Head of caudate nucleus (tissue), 42 donors: Measurements from ENCODE around the gene KCTD17.

Experiments used
- DNase-seq, 42 donors: peaks; one replicate each; pipeline versions ENCODE4 v3.0.0 to v3.0.0-alpha.2; 2020 to 2021; ENCODE audit warnings: mixed read lengths in 7 of 42
- intact Hi-C: fragments of 100-400 bp; cut with DNase I; formaldehyde crosslinking; loops from one replicate; pipeline ENCODE4 v1.15.0; 2022

KCTD17 gene

GRCh38 chr22:37109242-37109917 lies 57.8 kb downstream of the KCTD17 start, which contains the start of gene TMPRSS6:
Gene TMPRSS6, minus strand, starts transcription at chr22:37109713. Its CDS starts 6,296 bp downstream, at chr22:37103417.
- intact Hi-C loops: no loop called here
- no peak for DNase-seq

- DNase-seq: no peak
- intact Hi-C loops: no loop called here
Measured at GRCh38 chr22:37111156-37111717, 59.7 kb downstream of the KCTD17 start.

GRCh38 chr22:37112084-37112728 lies 60.7 kb downstream of the KCTD17 start:
- DNase-seq: no peak
- intact Hi-C loops: no loop called here
